ENCODE data around the gene TMEM98. TPM values are rescaled to one million over a fixed set of nuclear protein-coding genes. Genes with fewer than 3 reads are reported as not detected.

The TMEM98 gene
- total and polyA plus RNA-seq, 9 of the 15 experiments (the other 6 are each of a cell fraction or from before 2014, with no cell fraction given): 33.5 to 164 (median 84.7) TPM

DNA sequence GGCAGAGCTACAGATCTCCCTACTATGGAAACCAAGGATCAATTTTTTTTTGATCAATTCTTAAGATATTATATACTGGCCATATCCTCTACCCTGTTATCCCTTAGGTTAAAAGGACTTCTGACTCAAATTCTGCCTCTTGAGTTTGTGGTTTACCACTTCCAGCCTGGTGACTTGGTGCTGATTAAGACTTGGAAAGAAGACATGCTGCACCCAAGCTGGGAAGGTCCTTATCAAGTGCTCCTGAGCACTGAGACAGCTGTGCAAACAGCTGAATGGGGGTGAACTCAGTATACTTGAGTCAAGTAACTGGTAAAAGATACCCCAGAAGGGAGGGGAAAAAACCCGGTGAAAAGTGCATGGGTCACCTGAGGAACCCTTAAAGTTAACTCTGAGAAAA, 43.2 kb downstream of the TMEM98 start (continued):
- TF ChIP-seq RBM39 (optimal IDR thresholded peaks at IDR 0.05; ENCODE audit: low read depth, low read length) (no peak), ESRRA (IDR thresholded peaks at IDR 0.05; ENCODE audit: borderline replicate concordance, low read depth) (peak; percentile 69; the same call in 1 of the 2 replicates), BHLHE40 (IDR thresholded peaks at IDR 0.05; ENCODE audit: low read length) (peak; percentile 47; the same call in 1 of the 2 replicates), HMG20B (CRISPR knock-in tag; IDR thresholded peaks at IDR 0.05) (no peak), SRF (CRISPR knock-in tag; IDR thresholded peaks at IDR 0.05) (peak in 1 of 2 experiments; percentile 6; a peak in 1 of 4 replicates), ZKSCAN8 (CRISPR knock-in tag; IDR thresholded peaks at IDR 0.05) (peak; percentile 60; the same call in 1 of the 2 replicates), LCOR (CRISPR knock-in tag; IDR thresholded peaks at IDR 0.05) (no peak), TSC22D4 (tag; IDR thresholded peaks at IDR 0.05) (no peak), TAL1 (IDR thresholded peaks at IDR 0.05) (peak; percentile 88), ZNF668 (CRISPR knock-in tag; IDR thresholded peaks at IDR 0.05) (no peak), ZNF121 (CRISPR knock-in tag; conservative IDR thresholded peaks at IDR 0.05) (no peak), ZNF408 (CRISPR knock-in tag; IDR thresholded peaks at IDR 0.05; ENCODE audit: low read depth) (no peak), TRIM24 (IDR thresholded peaks at IDR 0.05) (peak; percentile 86 to 90)
- TF ChIP-seq, protein P1, sequence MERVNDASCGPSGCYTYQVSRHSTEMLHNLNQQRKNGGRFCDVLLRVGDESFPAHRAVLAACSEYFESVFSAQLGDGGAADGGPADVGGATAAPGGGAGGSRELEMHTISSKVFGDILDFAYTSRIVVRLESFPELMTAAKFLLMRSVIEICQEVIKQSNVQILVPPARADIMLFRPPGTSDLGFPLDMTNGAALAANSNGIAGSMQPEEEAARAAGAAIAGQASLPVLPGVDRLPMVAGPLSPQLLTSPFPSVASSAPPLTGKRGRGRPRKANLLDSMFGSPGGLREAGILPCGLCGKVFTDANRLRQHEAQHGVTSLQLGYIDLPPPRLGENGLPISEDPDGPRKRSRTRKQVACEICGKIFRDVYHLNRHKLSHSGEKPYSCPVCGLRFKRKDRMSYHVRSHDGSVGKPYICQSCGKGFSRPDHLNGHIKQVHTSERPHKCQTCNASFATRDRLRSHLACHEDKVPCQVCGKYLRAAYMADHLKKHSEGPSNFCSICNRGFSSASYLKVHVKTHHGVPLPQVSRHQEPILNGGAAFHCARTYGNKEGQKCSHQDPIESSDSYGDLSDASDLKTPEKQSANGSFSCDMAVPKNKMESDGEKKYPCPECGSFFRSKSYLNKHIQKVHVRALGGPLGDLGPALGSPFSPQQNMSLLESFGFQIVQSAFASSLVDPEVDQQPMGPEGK (CRISPR knock-in tag; IDR thresholded peaks at IDR 0.05; ENCODE audit: borderline replicate concordance): no peak
- TF ChIP-seq, protein P2, sequence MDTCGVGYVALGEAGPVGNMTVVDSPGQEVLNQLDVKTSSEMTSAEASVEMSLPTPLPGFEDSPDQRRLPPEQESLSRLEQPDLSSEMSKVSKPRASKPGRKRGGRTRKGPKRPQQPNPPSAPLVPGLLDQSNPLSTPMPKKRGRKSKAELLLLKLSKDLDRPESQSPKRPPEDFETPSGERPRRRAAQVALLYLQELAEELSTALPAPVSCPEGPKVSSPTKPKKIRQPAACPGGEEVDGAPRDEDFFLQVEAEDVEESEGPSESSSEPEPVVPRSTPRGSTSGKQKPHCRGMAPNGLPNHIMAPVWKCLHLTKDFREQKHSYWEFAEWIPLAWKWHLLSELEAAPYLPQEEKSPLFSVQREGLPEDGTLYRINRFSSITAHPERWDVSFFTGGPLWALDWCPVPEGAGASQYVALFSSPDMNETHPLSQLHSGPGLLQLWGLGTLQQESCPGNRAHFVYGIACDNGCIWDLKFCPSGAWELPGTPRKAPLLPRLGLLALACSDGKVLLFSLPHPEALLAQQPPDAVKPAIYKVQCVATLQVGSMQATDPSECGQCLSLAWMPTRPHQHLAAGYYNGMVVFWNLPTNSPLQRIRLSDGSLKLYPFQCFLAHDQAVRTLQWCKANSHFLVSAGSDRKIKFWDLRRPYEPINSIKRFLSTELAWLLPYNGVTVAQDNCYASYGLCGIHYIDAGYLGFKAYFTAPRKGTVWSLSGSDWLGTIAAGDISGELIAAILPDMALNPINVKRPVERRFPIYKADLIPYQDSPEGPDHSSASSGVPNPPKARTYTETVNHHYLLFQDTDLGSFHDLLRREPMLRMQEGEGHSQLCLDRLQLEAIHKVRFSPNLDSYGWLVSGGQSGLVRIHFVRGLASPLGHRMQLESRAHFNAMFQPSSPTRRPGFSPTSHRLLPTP (IDR thresholded peaks at IDR 0.05; ENCODE audit: borderline replicate concordance, extremely low read depth, insufficient read length): no peak
- TF ChIP-seq, protein P3, sequence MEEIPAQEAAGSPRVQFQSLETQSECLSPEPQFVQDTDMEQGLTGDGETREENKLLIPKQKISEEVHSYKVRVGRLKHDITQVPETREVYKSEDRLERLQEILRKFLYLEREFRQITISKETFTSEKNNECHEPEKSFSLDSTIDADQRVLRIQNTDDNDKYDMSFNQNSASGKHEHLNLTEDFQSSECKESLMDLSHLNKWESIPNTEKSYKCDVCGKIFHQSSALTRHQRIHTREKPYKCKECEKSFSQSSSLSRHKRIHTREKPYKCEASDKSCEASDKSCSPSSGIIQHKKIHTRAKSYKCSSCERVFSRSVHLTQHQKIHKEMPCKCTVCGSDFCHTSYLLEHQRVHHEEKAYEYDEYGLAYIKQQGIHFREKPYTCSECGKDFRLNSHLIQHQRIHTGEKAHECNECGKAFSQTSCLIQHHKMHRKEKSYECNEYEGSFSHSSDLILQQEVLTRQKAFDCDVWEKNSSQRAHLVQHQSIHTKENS (CRISPR knock-in tag; IDR thresholded peaks at IDR 0.05): no peak
- TF ChIP-seq, protein P4, sequence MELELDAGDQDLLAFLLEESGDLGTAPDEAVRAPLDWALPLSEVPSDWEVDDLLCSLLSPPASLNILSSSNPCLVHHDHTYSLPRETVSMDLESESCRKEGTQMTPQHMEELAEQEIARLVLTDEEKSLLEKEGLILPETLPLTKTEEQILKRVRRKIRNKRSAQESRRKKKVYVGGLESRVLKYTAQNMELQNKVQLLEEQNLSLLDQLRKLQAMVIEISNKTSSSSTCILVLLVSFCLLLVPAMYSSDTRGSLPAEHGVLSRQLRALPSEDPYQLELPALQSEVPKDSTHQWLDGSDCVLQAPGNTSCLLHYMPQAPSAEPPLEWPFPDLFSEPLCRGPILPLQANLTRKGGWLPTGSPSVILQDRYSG (tag; conservative IDR thresholded peaks at IDR 0.05; ENCODE audit: low read depth): no peak
- TF ChIP-seq, protein P5, sequence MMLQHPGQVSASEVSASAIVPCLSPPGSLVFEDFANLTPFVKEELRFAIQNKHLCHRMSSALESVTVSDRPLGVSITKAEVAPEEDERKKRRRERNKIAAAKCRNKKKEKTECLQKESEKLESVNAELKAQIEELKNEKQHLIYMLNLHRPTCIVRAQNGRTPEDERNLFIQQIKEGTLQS (IDR thresholded peaks at IDR 0.05): peak; percentile 36; the same call in 1 of the 2 replicates
- TF ChIP-seq, protein P5 (CRISPR knock-in tag; conservative IDR thresholded peaks at IDR 0.05): no peak

Measured in K562 (cell line).